ENCODE data around the gene SI. TPM values are rescaled to one million over a fixed set of nuclear protein-coding genes. Genes with fewer than 3 reads are reported as not detected.

SI gene
- total RNA-seq (ENCODE audit: unreplicated experiment): not detected
- long read RNA-seq: 0 reads

GRCh38 chr3:165078293-165078692 lies at the start of gene SI:
TSS of gene SI (minus strand) at chr3:165078496. CDS start at chr3:165076012, 2,484 bp downstream.
- Mint-ChIP-seq H3K4me3 (ENCODE audit: unreplicated experiment) (no peak within 1 kb of the TSS), H3K27ac (ENCODE audit: unreplicated experiment) (no peak within 1 kb of the TSS), H3K4me1 (ENCODE audit: unreplicated experiment) (no peaks in the 10 kb centered on the region), H3K27me3 (ENCODE audit: unreplicated experiment) (no peaks in the 10 kb centered on the region), H3K9me3 (ENCODE audit: unreplicated experiment) (no peaks in the 10 kb centered on the region), H3K36me3 (ENCODE audit: low read depth, unreplicated experiment) (no peaks in the 10 kb centered on the region)
- TF ChIP-seq CTCF (IDR thresholded peaks at IDR 0.05; ENCODE audit: unreplicated experiment): no peak
- no peak for DNase-seq (ENCODE audit: low spot score)

- no peaks in the 10 kb centered on the region for H3K27me3 Mint-ChIP-seq (ENCODE audit: unreplicated experiment)
Measured at GRCh38 chr3:165125836-165126235, 47.5 kb upstream of the SI start.

GRCh38 chr3:165111401-165111800 lies 33.1 kb upstream of the SI start:
- Mint-ChIP-seq H3K4me3 (ENCODE audit: unreplicated experiment) (no peak overlapping the region), H3K27ac (ENCODE audit: unreplicated experiment) (no peak overlapping the region), H3K36me3 (ENCODE audit: low read depth, unreplicated experiment) (no peaks in the 10 kb centered on the region), H3K9me3 (ENCODE audit: unreplicated experiment) (no peaks in the 10 kb centered on the region), H3K4me1 (ENCODE audit: unreplicated experiment) (no peaks in the 10 kb centered on the region), H3K27me3 (ENCODE audit: unreplicated experiment) (no peaks in the 10 kb centered on the region)
- DNase-seq (ENCODE audit: low spot score): no peak
- TF ChIP-seq CTCF (IDR thresholded peaks at IDR 0.05; ENCODE audit: unreplicated experiment): no peak

More at GRCh38 chr3:165125836-165126235, 47.5 kb upstream of the SI start:
- Mint-ChIP-seq H3K4me3 (ENCODE audit: unreplicated experiment) (no peak overlapping the region), H3K4me1 (ENCODE audit: unreplicated experiment) (no peaks in the 10 kb centered on the region), H3K36me3 (ENCODE audit: low read depth, unreplicated experiment) (no peaks in the 10 kb centered on the region), H3K27ac (ENCODE audit: unreplicated experiment) (no peak overlapping the region), H3K9me3 (ENCODE audit: unreplicated experiment) (no peaks in the 10 kb centered on the region)
- no peak for TF ChIP-seq CTCF (IDR thresholded peaks at IDR 0.05; ENCODE audit: unreplicated experiment)
- DNase-seq (ENCODE audit: low spot score): no peak

GRCh38 chr3:165103616-165104015 lies 25.3 kb upstream of the SI start:
- no peak for DNase-seq (ENCODE audit: low spot score)
- H3K27ac Mint-ChIP-seq (ENCODE audit: unreplicated experiment): no peak overlapping the region
- no peaks in the 10 kb centered on the region for H3K27me3 Mint-ChIP-seq (ENCODE audit: unreplicated experiment)
- TF ChIP-seq CTCF (IDR thresholded peaks at IDR 0.05; ENCODE audit: unreplicated experiment): no peak
- no peaks in the 10 kb centered on the region for H3K9me3 Mint-ChIP-seq (ENCODE audit: unreplicated experiment)
- no peaks in the 10 kb centered on the region for H3K36me3 Mint-ChIP-seq (ENCODE audit: low read depth, unreplicated experiment)
- no peak overlapping the region for H3K4me3 Mint-ChIP-seq (ENCODE audit: unreplicated experiment)
- no peaks in the 10 kb centered on the region for H3K4me1 Mint-ChIP-seq (ENCODE audit: unreplicated experiment)

- Mint-ChIP-seq H3K27me3 (ENCODE audit: unreplicated experiment) (no peaks in the 10 kb centered on the region), H3K36me3 (ENCODE audit: low read depth, unreplicated experiment) (no peaks in the 10 kb centered on the region), H3K27ac (ENCODE audit: unreplicated experiment) (no peak overlapping the region), H3K4me1 (ENCODE audit: unreplicated experiment) (no peaks in the 10 kb centered on the region), H3K9me3 (ENCODE audit: unreplicated experiment) (no peaks in the 10 kb centered on the region), H3K4me3 (ENCODE audit: unreplicated experiment) (no peak overlapping the region)
- DNase-seq (ENCODE audit: low spot score): no peak
- TF ChIP-seq CTCF (IDR thresholded peaks at IDR 0.05; ENCODE audit: unreplicated experiment): no peak
Measured at GRCh38 chr3:165082650-165083049, 4.4 kb upstream of the SI start.
